Caco-2 (cell line): ENCODE measurements around the gene TEX51. TPM values are rescaled to one million over a fixed set of nuclear protein-coding genes. Genes with fewer than 3 reads are reported as not detected.
A peak's percentile ranks its signal among the peaks of the same experiment; 100 is the strongest.

ENCODE experiments used
- BruUV-seq: library from RNA; stranded (reverse); fragments of 400-500 nt; replicated peaks from 2 replicates; lab custom pipeline; 2021; lab: Mats Ljungman, UMichigan
- CTCF ChIA-PET: fragments of 300-600 bp; sonication (Branson Sonifier 250); formaldehyde crosslinking; loops from one replicate; lab custom pipeline; 2022; ENCODE audit warnings: antibody characterized with exemption; lab: Charles Lee
- POLR2A ChIA-PET: fragments of 300-600 bp; sonication (Branson Sonifier 250); formaldehyde crosslinking; loops from one replicate; lab custom pipeline; 2022; ENCODE audit warnings: antibody characterized with exemption; lab: Charles Lee
- DNase-seq, 2 experiments: peaks; one replicate each; pipeline versions ENCODE4 v3.0.0 to v3.0.0-alpha.2; 2020 to 2022
- H3K27me3 ChIP-seq: replicated peaks from 2 replicates; pipeline ENCODE4 v1.6.0; 2011; ENCODE audit warnings: low read length; ENCODE audit not compliant: control insufficient read depth, insufficient read depth
- H3K36me3 ChIP-seq: 2 replicates; pipeline ENCODE4 v1.5.1; 2011; ENCODE audit warnings: low read length; ENCODE audit not compliant: control insufficient read depth, insufficient read depth
- H3K4me1 ChIP-seq: fragments of 250-450 bp; sonication (Bioruptor Pico); 2 replicates; pipeline ENCODE4 v1.5.1; 2020; ENCODE audit warnings: mild to moderate bottlenecking
- H3K4me3 ChIP-seq: 2 replicates; pipeline ENCODE4 v1.5.1; 2011; ENCODE audit warnings: low read depth, mild to moderate bottlenecking, control low read depth, low read length
- H3K9me3 ChIP-seq: fragments of 250-450 bp; sonication (Bioruptor Pico); 2 replicates; pipeline ENCODE4 v1.5.1; 2020; ENCODE audit warnings: mild to moderate bottlenecking, moderate library complexity
- H3K27ac Mint-ChIP-seq: one replicate; pipeline ENCODE4 v1.8.0; 2022; ENCODE audit warnings: mixed read lengths; ENCODE audit not compliant: unreplicated experiment
- H3K27me3 Mint-ChIP-seq: one replicate; pipeline ENCODE4 v1.8.0; 2022; ENCODE audit warnings: mixed read lengths; ENCODE audit not compliant: insufficient read depth, unreplicated experiment
- H3K36me3 Mint-ChIP-seq: one replicate; pipeline ENCODE4 v1.8.0; 2022; ENCODE audit warnings: mild to moderate bottlenecking, mixed read lengths; ENCODE audit not compliant: insufficient read depth, unreplicated experiment
- H3K4me1 Mint-ChIP-seq: one replicate; pipeline ENCODE4 v1.8.0; 2022; ENCODE audit warnings: low read depth, mixed read lengths; ENCODE audit not compliant: unreplicated experiment
- H3K4me3 Mint-ChIP-seq: one replicate; pipeline ENCODE4 v1.8.0; 2022; ENCODE audit warnings: mild to moderate bottlenecking, moderate library complexity, mixed read lengths; ENCODE audit not compliant: unreplicated experiment
- H3K9me3 Mint-ChIP-seq: one replicate; pipeline ENCODE4 v1.8.0; 2022; ENCODE audit warnings: mixed read lengths; ENCODE audit not compliant: unreplicated experiment
- CTCF ChIP-seq, 2 experiments: fragments of 200-600 bp in 1 of 2; IDR thresholded peaks; 1 replicate in 1 of 2; 2 replicates in 1 of 2; pipeline versions ENCODE4 v1.5.1 to v1.8.0; 2011 to 2022; ENCODE audit warnings: antibody characterized with exemption in 1 of 2, control low read depth in 1 of 2, inconsistent platforms in 1 of 2, low read depth in 1 of 2, low read length in 1 of 2, mild to moderate bottlenecking in 1 of 2, moderate library complexity in 1 of 2; ENCODE audit not compliant: insufficient read depth in 1 of 2, severe bottlenecking in 1 of 2, unreplicated experiment in 1 of 2
- intact Hi-C: fragments of 100-400 bp; cut with micrococcal nuclease; formaldehyde crosslinking; loops from one replicate; pipeline ENCODE4 v1.10.0; 2022; ENCODE audit not compliant: unreplicated experiment
- total RNA-seq: library from RNA; stranded (reverse); gene quantifications from 2 replicates; pipeline ENCODE4 v1.2.3, GENCODE V29; 2022

The TEX51 gene
- total RNA-seq, 1 experiment from 2014 or later, result not detected

DNA sequence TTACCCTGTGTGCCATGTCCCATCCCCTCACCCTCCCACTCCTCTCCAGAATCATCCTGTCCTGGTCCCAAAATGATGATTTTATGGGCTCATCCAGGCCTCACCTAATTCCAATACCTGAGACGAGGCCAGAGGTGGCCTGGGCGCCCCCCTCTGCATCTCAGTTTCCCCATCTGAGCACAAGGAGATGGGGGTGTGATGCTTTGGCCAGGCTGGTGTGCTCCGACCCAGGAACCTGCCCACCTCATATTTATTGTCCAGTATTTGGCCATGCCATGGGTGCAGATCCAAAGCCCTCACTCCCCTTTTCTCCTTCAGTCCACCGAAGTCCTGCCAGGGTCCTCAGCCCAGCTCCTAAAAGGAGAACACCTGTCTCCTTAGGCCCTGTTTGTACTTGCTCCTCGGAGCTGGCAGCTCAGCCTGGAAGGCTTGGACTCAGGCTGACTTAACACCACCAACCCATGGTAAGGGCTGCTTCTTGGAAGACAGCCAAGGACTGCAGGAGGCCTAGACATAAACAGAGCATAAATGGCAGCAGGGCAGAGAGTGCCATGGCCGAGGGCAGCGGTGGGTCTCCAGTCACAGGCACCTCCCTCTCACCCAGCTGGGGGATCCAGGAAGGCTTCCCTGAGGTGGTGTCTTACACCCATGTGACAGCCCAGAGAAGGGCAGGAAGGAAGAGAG is 3.6 kb downstream of the TEX51 start:
- ChIA-PET CTCF (no interaction called here), POLR2A (no interaction called here)
- no peak overlapping the region for H3K4me3 ChIP-seq
- Mint-ChIP-seq H3K27ac (no peak overlapping the region), H3K27me3 (peaks cover 6% of the 10 kb centered on the region), H3K4me1 (no peaks in the 10 kb centered on the region), H3K4me3 (no peak overlapping the region), H3K36me3 (no peaks in the 10 kb centered on the region), H3K9me3 (peaks cover 21% of the 10 kb centered on the region)
- no peaks in the 10 kb centered on the region for H3K36me3 ChIP-seq
- H3K4me1 ChIP-seq, result no peaks in the 10 kb centered on the region
- TF ChIP-seq CTCF (IDR thresholded peaks at IDR 0.05; ENCODE audit: insufficient read depth in 1 of 2, low read depth in 1 of 2, low read length in 1 of 2, severe bottlenecking in 1 of 2, unreplicated experiment in 1 of 2), result no peak
- no TSS peak for BruUV-seq
- DNase-seq, result peak in 1 of 2 experiments; percentile 12
- intact Hi-C loops, result no loop called here
- no peaks in the 10 kb centered on the region for H3K9me3 ChIP-seq
- no peaks in the 10 kb centered on the region for H3K27me3 ChIP-seq

GRCh38 chr2:126902859-126903258 is 4.2 kb downstream of the TEX51 start:
- CTCF ChIA-PET, result no interaction called here
- TF ChIP-seq CTCF (IDR thresholded peaks at IDR 0.05; ENCODE audit: insufficient read depth in 1 of 2, low read depth in 1 of 2, low read length in 1 of 2, severe bottlenecking in 1 of 2, unreplicated experiment in 1 of 2), result no peak

DNA sequence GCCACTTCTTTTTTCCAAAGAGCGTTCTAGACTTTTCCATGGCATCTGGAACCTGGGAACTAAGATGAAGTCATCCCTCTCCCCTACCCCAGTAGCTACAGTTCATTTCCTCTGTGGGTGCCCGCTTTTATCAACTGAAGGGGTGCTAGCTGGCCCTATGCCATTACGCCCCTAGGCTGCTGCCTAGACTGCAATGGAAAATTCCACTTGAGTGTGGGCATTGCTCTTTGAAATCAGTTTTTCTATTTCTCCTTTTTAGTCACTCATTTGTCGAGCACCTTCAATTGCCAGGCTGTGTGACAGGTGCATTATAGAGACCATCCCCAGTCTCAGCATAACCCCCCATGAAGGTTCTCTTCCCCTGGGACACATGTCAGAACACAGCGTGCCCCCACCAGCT is 7.3 kb downstream of the TEX51 start:
- intact Hi-C loops, result no loop called here
- CTCF ChIA-PET, result no interaction called here
- peaks cover 10% of the 10 kb centered on the region for H3K27me3 Mint-ChIP-seq
- H3K27me3 ChIP-seq, result no peaks in the 10 kb centered on the region
- POLR2A ChIA-PET, result no interaction called here
- H3K9me3 Mint-ChIP-seq, result peaks cover 11% of the 10 kb centered on the region
- H3K36me3 Mint-ChIP-seq, result no peaks in the 10 kb centered on the region
- H3K9me3 ChIP-seq, result no peaks in the 10 kb centered on the region
- H3K4me1 Mint-ChIP-seq, result no peaks in the 10 kb centered on the region
- no TSS peak for BruUV-seq
- TF ChIP-seq CTCF (IDR thresholded peaks at IDR 0.05; ENCODE audit: insufficient read depth in 1 of 2, low read depth in 1 of 2, low read length in 1 of 2, severe bottlenecking in 1 of 2, unreplicated experiment in 1 of 2), result no peak
- DNase-seq, result no peak
- H3K4me1 ChIP-seq, result no peaks in the 10 kb centered on the region
- no peak overlapping the region for H3K27ac Mint-ChIP-seq
- H3K4me3 Mint-ChIP-seq, result no peak overlapping the region
- H3K36me3 ChIP-seq, result no peaks in the 10 kb centered on the region
- no peak overlapping the region for H3K4me3 ChIP-seq

More at GRCh38 chr2:126902859-126903258, 4.2 kb downstream of the TEX51 start:
- H3K27ac Mint-ChIP-seq, result no peak overlapping the region
- DNase-seq, result peak in 1 of 2 experiments; percentile 17
- no peak overlapping the region for H3K4me3 ChIP-seq
- no peaks in the 10 kb centered on the region for H3K36me3 Mint-ChIP-seq
- no peak overlapping the region for H3K4me3 Mint-ChIP-seq
- intact Hi-C loops, result no loop called here
- peaks cover 10% of the 10 kb centered on the region for H3K27me3 Mint-ChIP-seq
- H3K4me1 Mint-ChIP-seq, result no peaks in the 10 kb centered on the region
- BruUV-seq, result no TSS peak
- H3K36me3 ChIP-seq, result no peaks in the 10 kb centered on the region
- H3K4me1 ChIP-seq, result no peaks in the 10 kb centered on the region
- H3K9me3 ChIP-seq, result no peaks in the 10 kb centered on the region
- H3K27me3 ChIP-seq, result no peaks in the 10 kb centered on the region
- POLR2A ChIA-PET, result no interaction called here
- H3K9me3 Mint-ChIP-seq, result peaks cover 16% of the 10 kb centered on the region
